HEK293 (cell line): ENCODE measurements around the gene DPF3.

Source experiments
- CTCF ChIA-PET: fragments of 350-600 bp; formaldehyde crosslinking; extraction: SDS; loops from one replicate; lab custom pipeline; 2021; ENCODE audit warnings: antibody characterized with exemption; lab: Yijun Ruan, JAX
- POLR2A ChIA-PET: fragments of 300-600 bp; formaldehyde crosslinking; extraction: SDS; loops from one replicate; lab custom pipeline; 2020; ENCODE audit warnings: antibody characterized with exemption, inconsistent platforms; lab: Yijun Ruan, JAX
- H3K27ac ChIP-seq: fragments of 200-500 bp; sonication (Bioruptor generic); 2 replicates; pipeline ENCODE4 v1.5.1; 2014; ENCODE audit warnings: low read depth, low read length, control low read depth, inconsistent platforms; ENCODE audit errors: extremely low read depth
- H3K36me3 ChIP-seq, 2 experiments: fragments of 200-500 bp in 1 of 2; sonication (Bioruptor generic) in 1 of 2; 1 replicate in 1 of 2; 2 replicates in 1 of 2; pipeline ENCODE4 v1.5.1; 2014 to 2017; ENCODE audit warnings: inconsistent platforms in 2 of 2, low read length in 2 of 2; ENCODE audit not compliant: control insufficient read depth in 2 of 2, insufficient read depth in 1 of 2
- H3K4me1 ChIP-seq: fragments of 200-500 bp; sonication (Bioruptor generic); 2 replicates; pipeline ENCODE4 v1.5.1; 2014; ENCODE audit warnings: mild to moderate bottlenecking, low read length, inconsistent platforms; ENCODE audit not compliant: control insufficient read depth, insufficient read depth
- H3K4me3 ChIP-seq: 2 replicates; pipeline ENCODE4 v1.5.1; 2011; ENCODE audit warnings: low read depth, mild to moderate bottlenecking, control low read depth, low read length, moderate library complexity
- H3K9me3 ChIP-seq: fragments of 200-500 bp; sonication (Bioruptor generic); 2 replicates; pipeline ENCODE4 v1.5.1; 2014; ENCODE audit warnings: low read depth, low read length, inconsistent platforms; ENCODE audit not compliant: control insufficient read depth, insufficient read depth
- GLI4 ChIP-seq: fragments of 450-650 bp; formaldehyde crosslinking; IDR thresholded peaks from 2 replicates; pipeline ENCODE4 v1.5.1; 2016; ENCODE audit warnings: missing biosample characterization, missing genetic modification characterization
- GLIS1 ChIP-seq: fragments of 450-650 bp; formaldehyde crosslinking; IDR thresholded peaks from 2 replicates; pipeline ENCODE4 v1.5.1; 2016; ENCODE audit warnings: missing biosample characterization, missing genetic modification characterization
- GLIS2 ChIP-seq: fragments of 450-650 bp; formaldehyde crosslinking; IDR thresholded peaks from 2 replicates; pipeline ENCODE4 v1.5.1; 2016; ENCODE audit warnings: missing biosample characterization, missing genetic modification characterization
- IKZF3 ChIP-seq: fragments of 450-650 bp; IDR thresholded peaks from 2 replicates; pipeline ENCODE4 v1.5.0; 2018; ENCODE audit warnings: missing biosample characterization, mild to moderate bottlenecking, missing genetic modification characterization, moderate library complexity
- KLF10 ChIP-seq: fragments of 450-650 bp; IDR thresholded peaks from 2 replicates; pipeline ENCODE4 v1.5.1; 2018; ENCODE audit warnings: missing biosample characterization, mild to moderate bottlenecking, missing genetic modification characterization
- OSR2 ChIP-seq: fragments of 450-650 bp; formaldehyde crosslinking; IDR thresholded peaks from 2 replicates; pipeline ENCODE4 v1.5.1; 2016; ENCODE audit warnings: missing biosample characterization, missing genetic modification characterization
- RBAK ChIP-seq: fragments of 450-650 bp; formaldehyde crosslinking; IDR thresholded peaks from 2 replicates; pipeline ENCODE4 v1.5.1; 2016; ENCODE audit warnings: missing biosample characterization, missing genetic modification characterization
- WT1 ChIP-seq: fragments of 450-650 bp; formaldehyde crosslinking; IDR thresholded peaks from 2 replicates; pipeline ENCODE4 v1.5.1; 2016; ENCODE audit warnings: missing biosample characterization, missing genetic modification characterization
- ZBTB49 ChIP-seq: fragments of 450-650 bp; formaldehyde crosslinking; IDR thresholded peaks from 2 replicates; pipeline ENCODE4 v1.5.1; 2016; ENCODE audit warnings: missing biosample characterization, missing genetic modification characterization, low read depth
- ZNF112 ChIP-seq: fragments of 450-650 bp; formaldehyde crosslinking; IDR thresholded peaks from 2 replicates; pipeline ENCODE4 v1.5.0; 2017; ENCODE audit warnings: missing biosample characterization, missing genetic modification characterization
- ZNF114 ChIP-seq: fragments of 450-650 bp; formaldehyde crosslinking; IDR thresholded peaks from 2 replicates; pipeline ENCODE4 v1.5.0; 2017; ENCODE audit warnings: missing biosample characterization, missing genetic modification characterization
- ZNF121 ChIP-seq: fragments of 450-650 bp; formaldehyde crosslinking; IDR thresholded peaks from 2 replicates; pipeline ENCODE4 v1.5.1; 2016; ENCODE audit warnings: missing biosample characterization, missing genetic modification characterization
- ZNF423 ChIP-seq: fragments of 450-650 bp; formaldehyde crosslinking; IDR thresholded peaks from 2 replicates; pipeline ENCODE4 v1.5.1; 2016; ENCODE audit warnings: missing biosample characterization, missing genetic modification characterization
- ZNF529 ChIP-seq: fragments of 450-650 bp; formaldehyde crosslinking; IDR thresholded peaks from 2 replicates; pipeline ENCODE4 v1.5.1; 2017; ENCODE audit warnings: missing genetic modification characterization, missing biosample characterization; ENCODE audit not compliant: insufficient replicate concordance
- ZNF548 ChIP-seq: fragments of 450-650 bp; formaldehyde crosslinking; IDR thresholded peaks from 2 replicates; pipeline ENCODE4 v1.5.1; 2016; ENCODE audit warnings: missing biosample characterization, missing genetic modification characterization
- ZNF555 ChIP-seq: fragments of 450-650 bp; formaldehyde crosslinking; conservative IDR thresholded peaks from 2 replicates; pipeline ENCODE4 v1.5.1; 2017; ENCODE audit warnings: missing biosample characterization, mild to moderate bottlenecking, missing genetic modification characterization, inconsistent platforms
- ZNF654 ChIP-seq: fragments of 450-650 bp; formaldehyde crosslinking; IDR thresholded peaks from 2 replicates; pipeline ENCODE4 v1.5.1; 2016; ENCODE audit warnings: low read depth, missing biosample characterization, missing genetic modification characterization
- ZNF660 ChIP-seq: fragments of 450-650 bp; IDR thresholded peaks from 2 replicates; pipeline ENCODE4 v1.5.1; 2018; ENCODE audit warnings: missing biosample characterization, mild to moderate bottlenecking, missing genetic modification characterization
- ZNF664 ChIP-seq: fragments of 450-650 bp; formaldehyde crosslinking; IDR thresholded peaks from 2 replicates; pipeline ENCODE4 v1.5.1; 2016; ENCODE audit warnings: missing biosample characterization, missing genetic modification characterization
- ZSCAN30 ChIP-seq: fragments of 450-650 bp; IDR thresholded peaks from 2 replicates; pipeline ENCODE4 v1.5.1; 2018; ENCODE audit warnings: missing biosample characterization, mild to moderate bottlenecking, missing genetic modification characterization, moderate library complexity
- TF ChIP-seq, protein P1 (sequence below): fragments of 450-650 bp; formaldehyde crosslinking; IDR thresholded peaks from 2 replicates; pipeline ENCODE4 v1.5.1; 2017; ENCODE audit warnings: missing biosample characterization, missing genetic modification characterization
- TF ChIP-seq, protein P2 (sequence below): fragments of 450-650 bp; formaldehyde crosslinking; IDR thresholded peaks from 2 replicates; pipeline ENCODE4 v1.5.0; 2017; ENCODE audit warnings: missing biosample characterization, missing genetic modification characterization, borderline replicate concordance

DPF3 gene

GRCh38 chr14:72599579-72600470 is 294.1 kb downstream of the DPF3 start:
- POLR2A ChIA-PET, result no interaction called here

DNA sequence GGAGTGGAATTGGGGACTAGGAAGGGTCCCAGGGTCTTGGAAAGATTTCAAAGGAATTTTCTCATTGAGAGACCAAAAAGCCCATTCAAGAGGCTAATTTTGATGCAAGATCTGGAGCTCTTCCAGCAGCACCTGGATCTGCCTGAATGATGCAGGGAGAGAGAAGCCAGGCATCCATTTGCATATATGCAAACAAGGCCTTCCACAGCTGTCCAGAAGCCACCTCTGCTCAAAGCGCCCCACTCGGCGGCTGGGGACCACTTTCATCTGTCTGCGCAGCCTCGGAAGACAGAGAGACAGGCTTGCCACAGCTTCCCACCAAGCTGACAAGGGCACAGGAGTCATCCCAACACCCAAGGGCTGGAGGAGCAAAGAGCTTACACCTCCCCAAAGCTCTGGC is 295.6 kb downstream of the DPF3 start:
- Histone ChIP-seq H3K9me3 (no peaks in the 10 kb centered on the region), H3K4me3 (no peak overlapping the region), H3K27ac (no peak overlapping the region), H3K36me3 (no peaks in the 10 kb centered on the region), H3K4me1 (no peaks in the 10 kb centered on the region)
- TF ChIP-seq ZNF654 (tag by site-specific recombination) (no peak), ZNF114 (tag by site-specific recombination) (no peak), ZNF660 (no peak), ZNF423 (tag by site-specific recombination) (no peak)
- TF ChIP-seq, protein P1, sequence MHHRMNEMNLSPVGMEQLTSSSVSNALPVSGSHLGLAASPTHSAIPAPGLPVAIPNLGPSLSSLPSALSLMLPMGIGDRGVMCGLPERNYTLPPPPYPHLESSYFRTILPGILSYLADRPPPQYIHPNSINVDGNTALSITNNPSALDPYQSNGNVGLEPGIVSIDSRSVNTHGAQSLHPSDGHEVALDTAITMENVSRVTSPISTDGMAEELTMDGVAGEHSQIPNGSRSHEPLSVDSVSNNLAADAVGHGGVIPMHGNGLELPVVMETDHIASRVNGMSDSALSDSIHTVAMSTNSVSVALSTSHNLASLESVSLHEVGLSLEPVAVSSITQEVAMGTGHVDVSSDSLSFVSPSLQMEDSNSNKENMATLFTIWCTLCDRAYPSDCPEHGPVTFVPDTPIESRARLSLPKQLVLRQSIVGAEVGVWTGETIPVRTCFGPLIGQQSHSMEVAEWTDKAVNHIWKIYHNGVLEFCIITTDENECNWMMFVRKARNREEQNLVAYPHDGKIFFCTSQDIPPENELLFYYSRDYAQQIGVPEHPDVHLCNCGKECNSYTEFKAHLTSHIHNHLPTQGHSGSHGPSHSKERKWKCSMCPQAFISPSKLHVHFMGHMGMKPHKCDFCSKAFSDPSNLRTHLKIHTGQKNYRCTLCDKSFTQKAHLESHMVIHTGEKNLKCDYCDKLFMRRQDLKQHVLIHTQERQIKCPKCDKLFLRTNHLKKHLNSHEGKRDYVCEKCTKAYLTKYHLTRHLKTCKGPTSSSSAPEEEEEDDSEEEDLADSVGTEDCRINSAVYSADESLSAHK (tag by site-specific recombination), result no peak
- CTCF ChIA-PET, result no interaction called here
- POLR2A ChIA-PET, result no interaction called here

More at GRCh38 chr14:72599579-72600470, 294.1 kb downstream of the DPF3 start:
- Histone ChIP-seq H3K36me3 (no peaks in the 10 kb centered on the region), H3K4me3 (no peak overlapping the region), H3K9me3 (no peaks in the 10 kb centered on the region), H3K27ac (no peak overlapping the region), H3K4me1 (no peaks in the 10 kb centered on the region)
- TF ChIP-seq ZBTB49 (tag by site-specific recombination), result no peak
- no peak for TF ChIP-seq ZSCAN30
- no peak for TF ChIP-seq ZNF664
- TF ChIP-seq, protein P2, sequence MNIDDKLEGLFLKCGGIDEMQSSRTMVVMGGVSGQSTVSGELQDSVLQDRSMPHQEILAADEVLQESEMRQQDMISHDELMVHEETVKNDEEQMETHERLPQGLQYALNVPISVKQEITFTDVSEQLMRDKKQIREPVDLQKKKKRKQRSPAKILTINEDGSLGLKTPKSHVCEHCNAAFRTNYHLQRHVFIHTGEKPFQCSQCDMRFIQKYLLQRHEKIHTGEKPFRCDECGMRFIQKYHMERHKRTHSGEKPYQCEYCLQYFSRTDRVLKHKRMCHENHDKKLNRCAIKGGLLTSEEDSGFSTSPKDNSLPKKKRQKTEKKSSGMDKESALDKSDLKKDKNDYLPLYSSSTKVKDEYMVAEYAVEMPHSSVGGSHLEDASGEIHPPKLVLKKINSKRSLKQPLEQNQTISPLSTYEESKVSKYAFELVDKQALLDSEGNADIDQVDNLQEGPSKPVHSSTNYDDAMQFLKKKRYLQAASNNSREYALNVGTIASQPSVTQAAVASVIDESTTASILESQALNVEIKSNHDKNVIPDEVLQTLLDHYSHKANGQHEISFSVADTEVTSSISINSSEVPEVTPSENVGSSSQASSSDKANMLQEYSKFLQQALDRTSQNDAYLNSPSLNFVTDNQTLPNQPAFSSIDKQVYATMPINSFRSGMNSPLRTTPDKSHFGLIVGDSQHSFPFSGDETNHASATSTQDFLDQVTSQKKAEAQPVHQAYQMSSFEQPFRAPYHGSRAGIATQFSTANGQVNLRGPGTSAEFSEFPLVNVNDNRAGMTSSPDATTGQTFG (tag by site-specific recombination), result no peak
- no peak for TF ChIP-seq KLF10 (tag by site-specific recombination)
- TF ChIP-seq GLI4 (tag by site-specific recombination), result no peak
- no peak for TF ChIP-seq GLIS1 (tag by site-specific recombination)
- no peak for TF ChIP-seq WT1 (tag by site-specific recombination)
- TF ChIP-seq ZNF548 (tag by site-specific recombination), result no peak
- TF ChIP-seq ZNF555 (tag by site-specific recombination), result no peak
- TF ChIP-seq RBAK (tag by site-specific recombination), result no peak
- no peak for TF ChIP-seq ZNF112 (tag by site-specific recombination)
- no peak for TF ChIP-seq ZNF529
- no peak for TF ChIP-seq OSR2 (tag by site-specific recombination)
- no peak for TF ChIP-seq ZNF121 (tag by site-specific recombination)
- TF ChIP-seq IKZF3 (tag by site-specific recombination), result no peak
- TF ChIP-seq GLIS2 (tag by site-specific recombination), result no peak
- CTCF ChIA-PET, result interaction anchor here (0.6 kb wide), 2 partner anchors 224 to 309 kb away, joined by 3 to 6 read pairs; no protein-coding TSS in a partner anchor
